Mesenchymal stem cell (in vitro differentiated cells and primary cell): Measurements from ENCODE around the gene ATP7B.

Experiments
- DNase-seq: peaks from one replicate; pipeline ENCODE4 v3.0.0-alpha.2; 2013
- H2AFZ ChIP-seq: one replicate; pipeline ENCODE4 v1.6.1; 2013; ENCODE audit warnings: low read depth, mild to moderate bottlenecking, control low read depth, inconsistent platforms, low read length, moderate library complexity
- H2AK5ac ChIP-seq: 2 replicates; pipeline ENCODE4 v1.6.1; 2013; ENCODE audit warnings: low read length, moderate library complexity, mild to moderate bottlenecking, inconsistent platforms; ENCODE audit not compliant: severe bottlenecking
- H2BK120ac ChIP-seq: one replicate; pipeline ENCODE4 v1.6.1; 2013; ENCODE audit warnings: low read depth, mild to moderate bottlenecking, inconsistent platforms, low read length, moderate library complexity
- H2BK12ac ChIP-seq, 2 experiments: one replicate each; pipeline ENCODE4 v1.6.1; 2013; ENCODE audit warnings: inconsistent platforms in 2 of 2, low read length in 2 of 2, mild to moderate bottlenecking in 2 of 2, moderate library complexity in 2 of 2, control low read depth in 1 of 2
- H2BK15ac ChIP-seq: one replicate; pipeline ENCODE4 v1.6.1; 2013; ENCODE audit warnings: mild to moderate bottlenecking, low read depth, inconsistent platforms; ENCODE audit not compliant: poor library complexity, severe bottlenecking
- H2BK5ac ChIP-seq: 2 replicates; pipeline ENCODE4 v1.6.1; 2013; ENCODE audit warnings: low read depth, mild to moderate bottlenecking, low read length, control low read depth, inconsistent platforms; ENCODE audit not compliant: poor library complexity, severe bottlenecking
- H3K14ac ChIP-seq, 2 experiments: one replicate each; pipeline ENCODE4 v1.6.1; 2013; ENCODE audit warnings: inconsistent platforms in 2 of 2, low read length in 2 of 2, control low read depth in 1 of 2, mild to moderate bottlenecking in 1 of 2, moderate library complexity in 1 of 2
- H3K18ac ChIP-seq, 2 experiments: one replicate each; pipeline ENCODE4 v1.6.1; 2013; ENCODE audit warnings: inconsistent platforms in 2 of 2, low read length in 2 of 2, control low read depth in 1 of 2, low read depth in 1 of 2, mild to moderate bottlenecking in 1 of 2
- H3K23ac ChIP-seq, 2 experiments: one replicate each; pipeline ENCODE4 v1.6.1; 2013; ENCODE audit warnings: inconsistent platforms in 2 of 2, low read length in 2 of 2, mild to moderate bottlenecking in 2 of 2, moderate library complexity in 2 of 2, control low read depth in 1 of 2
- H3K27ac ChIP-seq: 2 replicates; pipeline ENCODE4 v1.5.1; 2013; ENCODE audit warnings: mild to moderate bottlenecking, moderate library complexity, low read length, control low read depth, inconsistent platforms; ENCODE audit not compliant: poor library complexity, severe bottlenecking
- H3K27me3 ChIP-seq, 2 experiments: 2 replicates each; pipeline versions ENCODE4 v1.6.1 to v1.7.0; 2013; ENCODE audit warnings: low read length in 2 of 2, mild to moderate bottlenecking in 2 of 2, moderate library complexity in 2 of 2, control low read depth in 1 of 2, inconsistent platforms in 1 of 2; ENCODE audit not compliant: control insufficient read depth in 1 of 2, insufficient read depth in 1 of 2
- H3K36me3 ChIP-seq, 2 experiments: 2 replicates each; pipeline versions ENCODE4 v1.6.1 to v1.7.0; 2013; ENCODE audit warnings: low read length in 2 of 2, control low read depth in 1 of 2, inconsistent platforms in 1 of 2, low read depth in 1 of 2, mild to moderate bottlenecking in 1 of 2; ENCODE audit not compliant: insufficient read depth in 2 of 2, control insufficient read depth in 1 of 2
- H3K4ac ChIP-seq, 2 experiments: one replicate each; pipeline ENCODE4 v1.6.1; 2013; ENCODE audit warnings: inconsistent platforms in 2 of 2, low read length in 2 of 2, mild to moderate bottlenecking in 2 of 2, moderate library complexity in 2 of 2, control low read depth in 1 of 2, low read depth in 1 of 2
- H3K4me1 ChIP-seq: 2 replicates; pipeline ENCODE4 v1.6.1; 2013; ENCODE audit warnings: low read depth, low read length, control low read depth; ENCODE audit not compliant: control insufficient read depth, insufficient read depth
- H3K4me2 ChIP-seq: 2 replicates; pipeline ENCODE4 v1.6.1; 2013; ENCODE audit warnings: low read length, mild to moderate bottlenecking, inconsistent platforms; ENCODE audit not compliant: poor library complexity, severe bottlenecking
- H3K4me3 ChIP-seq, 2 experiments: 2 replicates each; pipeline versions ENCODE4 v1.5.1 to v1.7.0; 2013; ENCODE audit warnings: low read length in 2 of 2, mild to moderate bottlenecking in 2 of 2, control low read depth in 1 of 2, low read depth in 1 of 2; ENCODE audit not compliant: insufficient read depth in 1 of 2
- H3K79me1 ChIP-seq: replicated peaks from 2 replicates; pipeline ENCODE4 v1.6.1; 2013; ENCODE audit warnings: mild to moderate bottlenecking, control low read depth, low read length, inconsistent platforms; ENCODE audit not compliant: poor library complexity, severe bottlenecking
- H3K9ac ChIP-seq: 2 replicates; pipeline ENCODE4 v1.7.0; 2013; ENCODE audit warnings: mild to moderate bottlenecking, low read length, moderate library complexity
- H3K9me3 ChIP-seq: 2 replicates; pipeline ENCODE4 v1.7.0; 2013; ENCODE audit warnings: mild to moderate bottlenecking, low read length; ENCODE audit not compliant: control insufficient read depth
- H4K8ac ChIP-seq: one replicate; pipeline ENCODE4 v1.6.1; 2013; ENCODE audit warnings: inconsistent platforms, mild to moderate bottlenecking, low read length, moderate library complexity
- H4K91ac ChIP-seq: one replicate; pipeline ENCODE4 v1.6.1; 2013; ENCODE audit warnings: mild to moderate bottlenecking, low read length, inconsistent platforms
- WGBS: methylation state at CpG from one replicate; pipeline ENCODE4 v1.1.7; 2013; ENCODE audit warnings: mixed read lengths; 5-methylcytosine and 5-hydroxymethylcytosine counted together

Gene ATP7B

DNA sequence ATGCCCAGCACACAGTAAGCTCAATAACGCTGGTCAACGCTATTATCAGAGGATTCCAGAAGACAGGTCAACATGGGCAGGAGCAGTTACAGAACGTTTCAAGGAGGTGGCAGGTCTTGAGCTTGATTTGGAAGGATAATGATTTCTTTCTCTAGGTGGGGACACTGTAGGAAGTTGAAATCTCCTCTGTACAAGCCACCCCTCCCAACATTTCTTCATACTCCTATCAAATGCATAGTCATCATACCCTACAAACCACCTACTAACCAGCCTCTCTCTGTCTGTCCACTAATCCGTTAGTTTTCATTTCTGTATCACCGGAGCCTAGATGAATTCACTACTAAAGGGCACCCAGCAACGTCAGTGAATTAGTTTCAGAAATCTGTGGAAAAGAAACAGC, 1.3 kb downstream of the ATP7B start:
- H2AFZ ChIP-seq, result no peak overlapping the region
- no peak overlapping the region for H3K4me2 ChIP-seq
- no peak overlapping the region for H4K8ac ChIP-seq
- no peak overlapping the region for H2AK5ac ChIP-seq
- no peaks in the 10 kb centered on the region for H3K9me3 ChIP-seq
- no peak overlapping the region for H4K91ac ChIP-seq
- no peak overlapping the region for H3K23ac ChIP-seq
- H3K4me1 ChIP-seq, result peaks cover 4% of the 10 kb centered on the region
- H2BK5ac ChIP-seq, result no peak overlapping the region
- no peaks in the 10 kb centered on the region for H3K36me3 ChIP-seq
- no peak for DNase-seq
- H2BK120ac ChIP-seq, result no peak overlapping the region
- H2BK12ac ChIP-seq, result no peak overlapping the region
- H3K79me1 ChIP-seq, result peaks cover 15% of the 10 kb centered on the region
- no peak overlapping the region for H3K9ac ChIP-seq
- peaks cover 8 to 34% of the 10 kb centered on the region in 2 experiments for H3K27me3 ChIP-seq
- no peak overlapping the region for H2BK15ac ChIP-seq
- H3K4me3 ChIP-seq, result no peak overlapping the region
- WGBS, result 78% methylated on average over 5 of the region's 6 CpGs
- H3K14ac ChIP-seq, result no peak overlapping the region
- H3K27ac ChIP-seq, result no peak overlapping the region
- H3K4ac ChIP-seq, result no peak overlapping the region
- no peak overlapping the region for H3K18ac ChIP-seq

DNA sequence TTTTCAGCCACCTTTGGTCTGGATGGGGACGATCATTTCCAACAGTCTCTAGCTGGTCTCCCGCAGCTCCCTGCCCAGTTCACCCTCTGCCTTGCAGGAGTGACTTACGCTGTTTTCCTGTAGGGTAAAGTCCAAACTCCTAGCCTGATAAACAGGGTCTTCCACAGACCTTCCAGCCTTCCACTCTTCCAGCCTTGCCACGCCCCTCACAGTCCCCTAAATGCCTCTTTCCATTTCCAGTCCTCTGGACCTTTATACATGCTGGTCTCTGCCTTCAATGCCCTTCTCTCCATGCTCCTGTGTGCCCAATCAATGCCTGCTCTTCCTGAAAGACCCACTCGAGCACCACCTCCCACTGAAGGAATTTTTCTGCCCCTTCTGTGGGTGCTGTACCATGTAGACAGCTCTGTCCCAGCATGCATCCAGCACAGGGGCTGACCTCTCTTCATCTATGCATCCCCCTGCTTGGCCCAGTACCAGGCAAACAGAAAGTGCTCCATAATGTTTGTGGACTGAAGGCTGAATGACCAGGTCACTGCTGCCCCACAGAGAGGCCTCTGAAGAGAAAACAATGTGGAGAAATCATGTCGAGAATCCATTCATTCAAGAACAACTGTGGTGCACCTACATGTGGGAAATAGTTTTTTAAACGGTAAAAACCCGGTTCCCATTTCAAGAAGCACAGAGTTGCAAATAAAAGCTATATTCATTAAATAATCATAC, 4.6 kb downstream of the ATP7B start:
- no peak overlapping the region for H3K4ac ChIP-seq
- H3K27me3 ChIP-seq, result peaks cover 8 to 34% of the 10 kb centered on the region in 2 experiments
- H3K4me1 ChIP-seq, result peaks cover 4% of the 10 kb centered on the region
- H4K8ac ChIP-seq, result no peak overlapping the region
- no peak overlapping the region for H3K4me2 ChIP-seq
- no peak overlapping the region for H4K91ac ChIP-seq
- no peak overlapping the region for H3K18ac ChIP-seq
- no peak overlapping the region for H3K27ac ChIP-seq
- H3K36me3 ChIP-seq, result no peaks in the 10 kb centered on the region
- H3K4me3 ChIP-seq, result no peak overlapping the region
- no peak overlapping the region for H3K23ac ChIP-seq
- H2BK12ac ChIP-seq, result no peak overlapping the region
- H3K14ac ChIP-seq, result no peak overlapping the region
- H3K9me3 ChIP-seq, result no peaks in the 10 kb centered on the region
- H2BK120ac ChIP-seq, result no peak overlapping the region
- no peak overlapping the region for H2BK5ac ChIP-seq
- WGBS, result 81% methylated on average over 7 of the region's 8 CpGs
- H3K9ac ChIP-seq, result no peak overlapping the region
- H3K79me1 ChIP-seq, result peaks cover 17% of the 10 kb centered on the region
- no peak for DNase-seq
- no peak overlapping the region for H2BK15ac ChIP-seq
- no peak overlapping the region for H2AK5ac ChIP-seq
- H2AFZ ChIP-seq, result no peak overlapping the region

DNA sequence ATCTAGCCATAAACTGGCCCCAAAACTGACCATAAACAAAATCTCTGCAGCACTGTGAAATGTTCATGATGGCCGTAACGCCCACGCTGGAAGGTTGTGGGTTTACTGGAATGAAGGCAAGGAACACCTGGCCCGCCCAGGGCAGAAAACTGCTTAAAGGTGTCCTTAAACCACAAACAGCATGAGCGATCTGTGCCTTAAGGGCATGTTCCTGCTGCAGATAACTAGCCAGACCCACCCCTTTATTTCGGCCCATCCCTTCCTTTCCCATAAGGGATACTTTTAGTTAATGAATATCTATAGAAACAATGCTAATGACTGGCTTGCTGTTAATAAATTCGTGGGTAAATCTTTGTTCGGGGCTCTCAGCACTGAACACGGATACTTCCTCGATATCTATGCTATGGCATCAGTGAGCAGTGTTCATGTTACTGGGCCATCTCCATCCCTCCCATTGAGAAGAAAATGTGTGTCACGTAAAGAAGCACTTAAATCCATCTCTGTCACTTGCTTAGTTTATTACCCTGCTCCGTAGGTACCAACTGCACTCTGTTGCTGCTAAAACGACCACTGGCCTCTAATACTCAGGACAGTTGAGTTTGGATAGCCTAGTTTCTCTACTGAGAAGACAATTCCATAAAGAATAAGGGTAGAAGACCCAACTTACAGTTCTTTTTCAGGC, 5.3 kb downstream of the ATP7B start:
- Histone ChIP-seq H4K91ac (no peak overlapping the region), H4K8ac (no peak overlapping the region), H3K36me3 (no peaks in the 10 kb centered on the region), H2BK120ac (no peak overlapping the region), H3K18ac (no peak overlapping the region), H3K4me1 (peaks cover under 1% of the 10 kb centered on the region), H3K4ac (no peak overlapping the region), H3K9me3 (no peaks in the 10 kb centered on the region), H3K4me2 (no peak overlapping the region), H2BK15ac (no peak overlapping the region), H2BK12ac (no peak overlapping the region), H3K79me1 (peaks cover 11% of the 10 kb centered on the region), H3K14ac (no peak overlapping the region), H2AFZ (no peak overlapping the region), H2BK5ac (no peak overlapping the region), H3K27me3 (peaks cover 8 to 31% of the 10 kb centered on the region in 2 experiments), H2AK5ac (no peak overlapping the region), H3K9ac (no peak overlapping the region), H3K23ac (no peak overlapping the region), H3K27ac (no peak overlapping the region), H3K4me3 (no peak overlapping the region)
- DNase-seq, result no peak
- 95% methylated on average over 11 of the region's 13 CpGs for WGBS

DNA sequence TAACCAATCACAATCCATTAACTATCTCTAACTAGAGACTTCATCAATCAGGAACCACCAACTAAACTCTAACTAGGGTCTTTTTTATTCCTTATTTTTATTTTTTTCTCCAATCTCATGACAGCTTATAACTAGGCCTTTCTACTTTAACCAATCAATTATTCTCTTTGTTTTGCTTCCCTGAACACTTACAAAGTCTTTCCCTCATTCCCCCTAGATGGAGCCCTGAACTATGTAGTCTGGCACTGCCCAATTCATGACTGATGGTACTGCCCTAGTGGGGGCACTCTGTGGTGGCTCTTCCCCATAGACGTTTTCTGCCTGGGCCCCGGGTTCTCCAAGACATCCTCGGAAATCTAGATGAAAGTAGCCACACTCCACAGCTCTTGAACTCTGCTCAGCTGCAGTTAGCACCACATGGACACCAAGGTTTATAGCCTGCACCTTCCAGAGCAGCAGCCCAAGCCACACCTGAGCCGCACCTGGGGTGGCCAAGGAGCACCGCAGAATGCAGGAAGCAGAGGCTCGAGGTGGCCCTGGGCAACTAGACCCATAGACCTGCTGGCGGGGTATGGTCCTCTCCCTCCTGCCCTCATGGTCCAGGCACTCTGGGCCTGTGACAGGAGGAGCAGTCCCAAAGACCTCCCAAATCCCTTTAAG, 6.6 kb downstream of the ATP7B start:
- Histone ChIP-seq H2BK120ac (no peak overlapping the region), H3K79me1 (peaks cover 13% of the 10 kb centered on the region), H3K4me1 (peaks cover 1% of the 10 kb centered on the region), H3K23ac (peak overlapping the region in 1 of 2 experiments; percentile 79), H2BK15ac (no peak overlapping the region), H3K9ac (no peak overlapping the region), H2AK5ac (no peak overlapping the region), H3K18ac (no peak overlapping the region), H3K4ac (no peak overlapping the region), H3K4me2 (no peak overlapping the region), H2BK12ac (no peak overlapping the region), H3K9me3 (no peaks in the 10 kb centered on the region), H4K8ac (no peak overlapping the region), H4K91ac (no peak overlapping the region), H3K14ac (no peak overlapping the region), H3K36me3 (no peaks in the 10 kb centered on the region), H2BK5ac (no peak overlapping the region), H3K4me3 (no peak overlapping the region), H3K27me3 (peaks cover 18 to 22% of the 10 kb centered on the region in 2 experiments), H3K27ac (no peak overlapping the region), H2AFZ (no peak overlapping the region)
- WGBS, result 90% methylated on average over 7 of the region's 7 CpGs
- DNase-seq, result no peak
